ENCODE measurements around the gene SLC24A4. TPM values are rescaled to one million over a fixed set of nuclear protein-coding genes. Genes with fewer than 3 reads are reported as not detected.

Gene SLC24A4
- total RNA-seq, 1 experiment from 2014 or later: not detected

DNA sequence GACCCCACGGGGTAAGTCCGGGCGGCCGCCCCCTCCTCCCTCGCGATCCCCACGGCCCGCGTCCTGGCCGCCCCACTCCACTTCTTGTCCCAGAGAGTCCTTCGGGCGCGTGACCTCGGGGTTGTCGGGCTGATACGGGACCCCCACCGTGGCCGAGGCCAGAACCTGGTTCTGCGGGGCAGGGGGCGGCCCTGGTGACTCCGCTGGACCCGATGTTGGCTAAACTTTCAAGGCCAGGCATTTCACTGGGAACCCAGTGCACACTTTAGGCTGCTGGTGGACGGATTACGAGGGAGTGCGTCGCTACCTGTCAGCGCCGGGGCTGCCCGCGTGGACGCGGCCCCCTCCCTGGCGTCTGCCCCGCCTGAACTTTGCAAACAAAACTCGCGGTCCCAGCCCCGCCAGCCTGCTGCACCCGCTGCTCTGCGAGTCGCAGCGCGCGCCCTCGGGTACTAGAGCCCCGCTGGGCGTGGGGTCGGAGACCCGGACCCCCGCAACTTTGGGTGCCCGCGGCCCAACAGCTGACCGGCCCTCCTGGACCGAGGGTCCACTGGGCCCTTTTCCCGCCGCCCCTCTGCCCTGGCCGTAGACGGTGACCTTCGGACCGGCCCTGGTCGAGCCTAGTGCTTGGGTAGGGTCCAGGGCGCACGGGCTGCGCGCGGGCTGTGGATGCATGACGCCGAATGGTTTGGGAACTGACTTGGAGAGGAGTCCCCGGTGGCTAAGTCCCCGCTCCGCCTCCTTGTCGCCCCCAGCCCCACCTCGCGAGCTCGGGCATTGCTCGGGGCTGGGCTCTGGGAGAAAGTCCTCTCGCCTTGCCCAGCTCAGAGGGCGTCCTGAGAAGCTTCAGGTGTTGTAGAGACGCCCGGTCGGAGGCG, 191.2 kb downstream of the SLC24A4 start:
- CTCF ChIA-PET: no interaction called here
- Mint-ChIP-seq H3K4me1 (ENCODE audit: low read depth, unreplicated experiment) (peaks cover 17% of the 10 kb centered on the region), H3K36me3 (ENCODE audit: insufficient read depth, unreplicated experiment) (peaks cover 22% of the 10 kb centered on the region), H3K27me3 (ENCODE audit: unreplicated experiment) (no peaks in the 10 kb centered on the region), H3K27ac (ENCODE audit: unreplicated experiment) (no peak overlapping the region), H3K4me3 (ENCODE audit: low read depth, unreplicated experiment) (peak overlapping the region; percentile 73), H3K9me3 (ENCODE audit: low read depth, unreplicated experiment) (no peaks in the 10 kb centered on the region)
- peak; percentile 26 for DNase-seq
- no TSS peak for BruUV-seq (replicated peaks)
- intact Hi-C loops (cut with micrococcal nuclease; ENCODE audit: unreplicated experiment): no loop called here
- TF ChIP-seq, protein P1, sequence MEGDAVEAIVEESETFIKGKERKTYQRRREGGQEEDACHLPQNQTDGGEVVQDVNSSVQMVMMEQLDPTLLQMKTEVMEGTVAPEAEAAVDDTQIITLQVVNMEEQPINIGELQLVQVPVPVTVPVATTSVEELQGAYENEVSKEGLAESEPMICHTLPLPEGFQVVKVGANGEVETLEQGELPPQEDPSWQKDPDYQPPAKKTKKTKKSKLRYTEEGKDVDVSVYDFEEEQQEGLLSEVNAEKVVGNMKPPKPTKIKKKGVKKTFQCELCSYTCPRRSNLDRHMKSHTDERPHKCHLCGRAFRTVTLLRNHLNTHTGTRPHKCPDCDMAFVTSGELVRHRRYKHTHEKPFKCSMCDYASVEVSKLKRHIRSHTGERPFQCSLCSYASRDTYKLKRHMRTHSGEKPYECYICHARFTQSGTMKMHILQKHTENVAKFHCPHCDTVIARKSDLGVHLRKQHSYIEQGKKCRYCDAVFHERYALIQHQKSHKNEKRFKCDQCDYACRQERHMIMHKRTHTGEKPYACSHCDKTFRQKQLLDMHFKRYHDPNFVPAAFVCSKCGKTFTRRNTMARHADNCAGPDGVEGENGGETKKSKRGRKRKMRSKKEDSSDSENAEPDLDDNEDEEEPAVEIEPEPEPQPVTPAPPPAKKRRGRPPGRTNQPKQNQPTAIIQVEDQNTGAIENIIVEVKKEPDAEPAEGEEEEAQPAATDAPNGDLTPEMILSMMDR (IDR thresholded peaks at IDR 0.05; ENCODE audit: unreplicated experiment): no peak

DNA sequence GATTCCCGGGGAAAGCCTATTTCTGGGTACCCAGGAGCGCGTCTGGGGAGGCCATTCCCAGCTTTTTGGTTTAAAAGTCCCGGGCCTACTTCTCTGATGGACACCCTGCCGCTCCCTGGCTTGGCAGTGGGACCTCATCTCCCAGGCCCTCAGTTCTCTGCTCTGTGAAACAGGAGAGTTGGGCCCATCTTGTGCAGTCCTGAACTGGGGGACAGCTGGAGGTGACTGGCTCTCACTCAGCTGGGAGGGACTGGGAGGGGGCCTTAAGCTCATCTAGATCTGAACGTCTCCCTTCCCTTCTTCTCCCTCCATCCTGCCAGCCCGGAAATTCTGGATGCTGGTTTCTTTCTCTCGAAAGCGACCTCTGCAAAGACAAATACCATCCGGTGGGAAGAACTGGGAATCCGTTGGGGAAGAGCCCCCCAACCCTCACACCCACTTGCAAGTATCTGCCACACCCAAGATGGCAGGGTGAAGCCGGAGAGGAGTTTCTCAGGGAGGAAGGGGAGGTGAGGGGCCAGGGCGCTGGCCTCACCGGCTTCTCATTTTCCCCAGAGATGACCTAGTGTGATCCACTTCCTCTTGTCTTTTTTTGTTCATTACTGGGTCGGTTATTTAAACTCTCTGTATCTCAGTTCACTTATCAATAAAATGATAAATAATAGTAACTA, 192.0 kb downstream of the SLC24A4 start:
- Mint-ChIP-seq H3K4me1 (ENCODE audit: low read depth, unreplicated experiment) (peaks cover 17% of the 10 kb centered on the region), H3K36me3 (ENCODE audit: insufficient read depth, unreplicated experiment) (peaks cover 22% of the 10 kb centered on the region), H3K27ac (ENCODE audit: unreplicated experiment) (no peak overlapping the region), H3K27me3 (ENCODE audit: unreplicated experiment) (no peaks in the 10 kb centered on the region), H3K9me3 (ENCODE audit: low read depth, unreplicated experiment) (no peaks in the 10 kb centered on the region), H3K4me3 (ENCODE audit: low read depth, unreplicated experiment) (peak overlapping the region; percentile 73)
- TF ChIP-seq, protein P1 (IDR thresholded peaks at IDR 0.05; ENCODE audit: unreplicated experiment): no peak
- intact Hi-C loops (cut with micrococcal nuclease; ENCODE audit: unreplicated experiment): no loop called here
- no peak for DNase-seq
- no TSS peak for BruUV-seq (replicated peaks)
- CTCF ChIA-PET: no interaction called here

DNA sequence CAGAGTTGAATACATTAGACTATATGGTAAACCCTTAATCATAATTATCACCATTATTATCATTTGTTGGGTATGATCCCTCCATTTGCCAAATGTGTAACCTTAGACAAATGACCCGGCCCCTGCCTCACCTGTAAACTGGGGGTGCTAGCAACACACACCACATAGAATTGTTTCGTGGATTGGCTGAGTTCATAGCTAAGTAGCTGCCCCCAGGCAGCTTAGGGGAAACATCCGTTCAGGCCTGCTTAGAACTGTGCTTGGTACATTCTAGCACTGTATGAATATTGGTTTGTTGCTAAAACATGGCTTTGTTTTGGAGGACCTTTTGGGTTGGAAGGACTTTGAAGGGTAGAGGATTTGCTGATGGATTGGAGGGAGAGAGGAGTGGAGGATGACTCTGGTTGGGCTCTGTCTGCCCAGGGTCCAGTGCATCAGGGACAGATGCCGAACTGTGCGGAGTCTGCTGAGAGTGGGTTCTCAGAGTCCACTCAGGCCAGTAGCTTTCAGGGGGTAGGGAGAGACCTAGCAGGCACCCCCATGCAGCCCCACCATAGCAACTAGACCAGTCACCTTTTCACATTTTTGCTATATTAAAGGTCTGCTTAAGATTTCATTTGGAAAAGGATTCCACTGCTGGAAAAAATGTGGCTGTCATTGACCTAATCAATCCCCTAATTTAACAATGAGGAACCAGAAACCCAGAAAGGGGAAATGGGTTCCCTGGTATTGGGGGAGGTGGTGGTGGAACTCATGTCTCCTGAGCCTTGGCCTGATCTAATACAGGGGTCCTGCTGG, 192.8 kb downstream of the SLC24A4 start:
- H3K4me3 Mint-ChIP-seq (ENCODE audit: low read depth, unreplicated experiment): no peak overlapping the region
- H3K27ac Mint-ChIP-seq (ENCODE audit: unreplicated experiment): no peak overlapping the region
- intact Hi-C loops (cut with micrococcal nuclease; ENCODE audit: unreplicated experiment): no loop called here
- peaks cover 22% of the 10 kb centered on the region for H3K36me3 Mint-ChIP-seq (ENCODE audit: insufficient read depth, unreplicated experiment)
- H3K9me3 Mint-ChIP-seq (ENCODE audit: low read depth, unreplicated experiment): no peaks in the 10 kb centered on the region
- no peak for DNase-seq
- BruUV-seq (replicated peaks): TSS peak; percentile 36
- peaks cover 16% of the 10 kb centered on the region for H3K4me1 Mint-ChIP-seq (ENCODE audit: low read depth, unreplicated experiment)
- CTCF ChIA-PET: no interaction called here
- H3K27me3 Mint-ChIP-seq (ENCODE audit: unreplicated experiment): no peaks in the 10 kb centered on the region
- TF ChIP-seq, protein P1 (IDR thresholded peaks at IDR 0.05; ENCODE audit: unreplicated experiment): no peak

DNA sequence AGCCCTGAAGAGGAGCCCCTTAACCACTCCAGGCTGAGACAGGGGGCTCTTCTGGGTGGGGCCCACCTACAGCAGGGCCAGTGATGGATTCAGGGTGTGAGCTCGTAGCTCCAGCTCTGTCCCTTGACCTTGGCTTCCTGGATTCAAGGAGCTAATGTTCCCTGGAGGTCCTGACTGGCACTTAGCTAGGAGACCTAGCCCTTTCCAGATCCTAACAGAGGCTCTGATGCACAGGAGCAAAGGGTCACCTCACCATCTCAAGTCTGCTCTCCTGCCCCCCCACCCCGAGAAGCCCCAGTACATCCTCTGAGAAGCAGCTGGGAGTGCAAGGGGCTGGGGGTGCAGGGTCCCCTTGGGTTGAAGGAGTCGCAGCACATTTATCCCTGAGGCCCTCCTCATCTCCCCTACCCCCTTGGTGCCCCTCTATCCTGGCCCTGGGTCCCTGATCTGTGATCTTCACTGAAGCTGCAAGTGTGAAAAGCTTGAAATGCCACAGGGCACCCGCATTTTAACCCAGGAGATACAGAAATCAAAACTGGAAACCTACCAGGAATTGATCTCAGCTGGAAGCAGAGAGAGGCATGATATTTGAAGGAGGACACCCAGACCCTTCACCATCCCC, 193.5 kb downstream of the SLC24A4 start:
- Mint-ChIP-seq H3K4me1 (ENCODE audit: low read depth, unreplicated experiment) (peaks cover 9% of the 10 kb centered on the region), H3K36me3 (ENCODE audit: insufficient read depth, unreplicated experiment) (peaks cover 15% of the 10 kb centered on the region), H3K27ac (ENCODE audit: unreplicated experiment) (no peak overlapping the region), H3K27me3 (ENCODE audit: unreplicated experiment) (no peaks in the 10 kb centered on the region), H3K9me3 (ENCODE audit: low read depth, unreplicated experiment) (no peaks in the 10 kb centered on the region), H3K4me3 (ENCODE audit: low read depth, unreplicated experiment) (no peak overlapping the region)
- BruUV-seq (replicated peaks): no TSS peak
- intact Hi-C loops (cut with micrococcal nuclease; ENCODE audit: unreplicated experiment): no loop called here
- TF ChIP-seq, protein P1 (IDR thresholded peaks at IDR 0.05; ENCODE audit: unreplicated experiment): no peak
- CTCF ChIA-PET: no interaction called here
- DNase-seq: no peak
